Stimulated activated CD8-positive, alpha-beta memory T cell treated with anti-CD3 and anti-CD28 coated beads, Interleukin-7, amount 100 ng/mL, for 4 hours (primary cell): Measurements from ENCODE around the gene CHGA.

Source experiments
- DNase-seq, 2 donors: peaks; one replicate each; pipeline ENCODE4 v3.0.0-alpha.2; 2020; ENCODE audit warnings: low read depth in 2 of 2

CHGA gene, protein sequence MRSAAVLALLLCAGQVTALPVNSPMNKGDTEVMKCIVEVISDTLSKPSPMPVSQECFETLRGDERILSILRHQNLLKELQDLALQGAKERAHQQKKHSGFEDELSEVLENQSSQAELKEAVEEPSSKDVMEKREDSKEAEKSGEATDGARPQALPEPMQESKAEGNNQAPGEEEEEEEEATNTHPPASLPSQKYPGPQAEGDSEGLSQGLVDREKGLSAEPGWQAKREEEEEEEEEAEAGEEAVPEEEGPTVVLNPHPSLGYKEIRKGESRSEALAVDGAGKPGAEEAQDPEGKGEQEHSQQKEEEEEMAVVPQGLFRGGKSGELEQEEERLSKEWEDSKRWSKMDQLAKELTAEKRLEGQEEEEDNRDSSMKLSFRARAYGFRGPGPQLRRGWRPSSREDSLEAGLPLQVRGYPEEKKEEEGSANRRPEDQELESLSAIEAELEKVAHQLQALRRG

DNA sequence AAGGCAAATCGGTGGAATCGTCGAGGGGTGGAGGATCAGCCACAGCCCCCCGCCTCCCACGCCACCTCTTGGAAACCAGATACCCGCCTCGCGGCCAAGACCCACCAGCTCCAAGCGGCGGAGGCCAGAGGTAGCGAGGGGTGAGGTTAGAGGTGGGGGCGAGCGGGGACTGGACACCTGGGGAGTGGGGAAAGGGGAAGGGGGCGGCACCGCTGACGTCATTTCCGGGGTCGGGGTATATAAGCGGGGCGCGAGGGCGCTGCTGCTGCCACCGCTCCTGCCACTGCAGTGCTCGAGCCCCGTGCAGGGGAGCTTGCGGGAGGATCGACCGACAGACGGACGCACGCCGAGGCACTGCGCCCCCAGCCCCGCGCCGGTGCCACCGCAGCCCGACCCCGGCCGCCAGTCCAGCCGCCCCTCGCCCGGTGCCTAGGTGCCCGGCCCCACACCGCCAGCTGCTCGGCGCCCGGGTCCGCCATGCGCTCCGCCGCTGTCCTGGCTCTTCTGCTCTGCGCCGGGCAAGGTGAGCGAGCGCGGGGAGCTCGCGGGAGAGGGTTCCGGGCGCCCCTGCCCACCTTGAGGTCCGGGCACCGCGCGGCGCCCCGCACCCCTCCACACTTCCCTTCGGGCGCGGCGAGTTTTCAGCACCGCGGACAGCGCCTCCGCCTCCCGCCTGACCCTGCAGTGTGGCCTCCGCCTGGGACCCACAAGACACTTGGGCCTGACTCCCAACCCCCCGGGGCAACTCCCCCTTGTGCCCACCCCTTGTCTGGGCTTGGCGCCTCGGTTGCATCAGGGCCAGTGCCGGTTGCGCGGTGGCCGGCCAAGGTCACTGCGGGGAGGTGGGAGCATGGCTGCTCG, at the start of gene CHGA:
CHGA (plus strand) TSS at position 268 of the 861 bp plus-strand sequence; CDS start at position 478, 210 bp downstream.
- DNase-seq = peak in 1 of 2 donors; percentile 13

DNA sequence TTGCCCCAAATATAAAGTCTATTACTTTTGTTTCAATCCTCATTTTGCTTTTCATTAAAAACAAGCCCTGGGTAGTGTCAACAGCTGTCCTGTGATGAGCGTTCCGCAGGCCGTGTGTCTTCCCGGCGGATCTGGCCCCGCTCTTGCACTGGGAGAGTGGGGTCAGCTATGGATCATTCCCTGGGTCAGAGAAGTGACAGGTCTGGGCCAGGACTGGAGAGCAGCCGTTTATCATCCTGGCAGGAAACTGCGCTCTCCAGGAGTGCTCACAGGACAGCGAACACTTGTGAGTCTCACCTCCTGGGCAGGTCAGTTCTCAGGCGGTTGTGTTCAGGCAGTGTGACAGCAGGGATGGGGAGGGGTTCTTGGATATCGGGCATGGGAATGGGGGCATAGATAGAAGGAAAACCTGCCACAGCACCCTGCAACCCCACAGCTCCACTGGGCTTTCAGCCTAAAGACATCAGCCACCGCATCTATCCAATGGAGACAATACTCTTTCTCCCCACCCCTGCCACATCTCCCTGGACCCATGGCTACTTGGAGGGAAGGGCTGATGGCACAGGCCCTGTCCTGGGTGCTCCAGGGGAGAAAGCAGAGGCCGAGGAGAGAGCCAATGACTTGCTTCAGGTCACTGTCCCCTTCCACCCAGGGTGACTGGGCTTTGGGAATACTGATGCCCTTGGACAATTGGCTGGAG, 47.8 kb upstream of the CHGA start:
- DNase-seq = no peak

DNA sequence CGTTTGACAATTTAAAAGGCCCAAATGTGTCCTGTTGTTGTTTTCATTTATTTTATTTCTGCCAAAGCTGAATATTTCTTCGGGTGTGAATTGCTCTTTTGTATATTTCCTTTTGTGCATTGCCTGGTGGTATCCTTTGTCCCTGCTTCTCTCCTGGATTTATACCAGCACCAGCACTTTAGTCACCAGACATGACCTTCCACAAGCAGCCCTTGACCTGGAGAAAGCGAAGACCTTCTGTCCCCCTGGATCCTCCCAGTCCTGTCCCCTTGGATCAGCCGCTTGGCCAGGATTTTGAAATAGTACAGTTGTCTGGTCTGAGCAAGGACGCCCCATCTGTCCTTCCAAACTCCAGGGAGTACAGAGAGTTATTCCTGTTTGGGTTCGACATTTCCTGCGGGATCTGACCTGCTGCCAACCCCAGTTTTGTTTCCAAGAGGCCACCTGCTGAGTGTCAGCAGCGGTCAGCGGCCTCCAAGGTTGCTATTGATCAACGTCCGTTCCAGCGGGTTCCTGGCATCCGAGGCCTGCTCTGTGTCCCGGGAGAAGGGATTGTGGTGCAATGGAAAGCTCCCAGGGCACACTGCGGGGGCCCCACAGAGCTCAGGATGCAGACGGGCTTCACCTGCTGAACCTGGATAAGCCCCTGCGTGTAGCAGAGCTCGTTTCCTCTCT, 45.1 kb upstream of the CHGA start:
- no peak for DNase-seq

DNA sequence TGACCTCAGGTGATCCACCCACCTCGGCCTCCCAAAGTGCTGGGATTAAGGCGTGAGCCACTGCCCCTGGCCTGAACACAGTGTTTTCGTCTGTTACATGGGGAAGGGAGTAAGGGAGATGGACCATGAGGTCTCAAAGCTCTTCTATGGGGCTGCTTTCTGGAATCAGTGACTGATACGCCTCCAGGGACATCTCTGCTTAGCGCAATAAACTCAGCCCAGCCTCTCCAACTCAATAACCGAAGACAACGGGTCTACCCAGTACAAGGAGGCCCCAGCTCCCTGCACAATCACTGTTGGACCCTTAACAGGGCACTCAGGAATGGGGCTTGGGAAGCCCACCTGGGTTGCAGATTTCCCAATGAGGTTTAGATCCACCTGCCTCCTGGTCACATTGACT, 42.6 kb upstream of the CHGA start:
- DNase-seq = no peak

DNA sequence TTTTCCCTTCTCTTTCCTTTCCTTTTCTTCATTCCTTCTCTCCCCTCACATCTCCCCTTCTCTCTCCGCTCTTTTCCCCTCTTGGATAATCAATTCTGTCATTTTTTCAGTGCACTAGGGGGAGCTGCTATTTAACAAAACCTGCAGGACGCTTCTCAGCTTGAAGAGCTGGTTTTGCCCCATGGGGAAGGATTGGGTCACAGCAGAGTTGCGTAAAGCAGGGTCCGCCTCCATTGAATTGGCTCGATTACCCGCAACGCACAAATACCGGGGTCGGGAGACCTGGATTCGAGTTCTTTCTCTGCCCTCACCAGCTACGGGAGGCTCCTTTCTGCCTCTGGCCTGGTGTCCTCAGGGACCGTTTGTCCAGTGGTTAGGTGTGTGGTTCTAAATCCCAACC, 42.1 kb upstream of the CHGA start:
- no peak for DNase-seq

DNA sequence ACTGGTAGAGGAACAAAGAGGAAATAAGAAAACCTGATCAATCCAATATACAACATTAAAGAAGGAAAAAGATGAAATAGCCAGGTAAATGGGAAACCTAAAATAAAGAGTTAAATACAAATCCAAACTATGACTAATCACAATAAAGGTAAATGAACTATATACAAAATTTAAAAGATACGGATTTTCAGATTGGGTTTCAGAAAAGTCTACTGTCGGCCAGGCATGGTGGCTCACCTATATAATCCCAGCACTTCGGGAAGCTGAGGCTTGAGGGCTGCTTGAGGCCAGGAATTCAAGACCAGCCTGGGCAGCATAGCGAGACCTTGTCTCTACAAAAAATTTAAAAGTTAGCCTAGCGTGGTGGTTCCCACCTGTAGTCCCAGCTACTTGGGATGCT, 39.9 kb upstream of the CHGA start:
- no peak for DNase-seq

DNA sequence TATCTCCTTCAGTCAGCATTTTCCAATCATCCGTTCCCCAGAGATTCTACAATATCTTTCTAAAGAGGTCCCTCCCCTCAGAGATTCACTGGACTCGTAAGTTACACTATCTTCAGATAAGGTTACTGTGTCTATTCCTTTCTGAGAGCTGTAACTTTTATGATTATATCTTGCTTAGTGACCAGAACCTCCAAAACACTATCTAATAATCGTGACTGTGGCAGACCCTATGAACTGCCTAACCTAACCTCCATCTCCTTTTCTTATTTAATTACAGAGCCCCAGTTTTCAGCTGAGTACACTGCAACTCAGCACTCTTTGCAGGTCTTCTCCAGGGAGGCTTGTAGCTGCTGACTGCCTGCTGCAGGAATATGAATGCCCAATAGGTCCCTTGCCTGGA, 38.5 kb upstream of the CHGA start:
- no peak for DNase-seq

DNA sequence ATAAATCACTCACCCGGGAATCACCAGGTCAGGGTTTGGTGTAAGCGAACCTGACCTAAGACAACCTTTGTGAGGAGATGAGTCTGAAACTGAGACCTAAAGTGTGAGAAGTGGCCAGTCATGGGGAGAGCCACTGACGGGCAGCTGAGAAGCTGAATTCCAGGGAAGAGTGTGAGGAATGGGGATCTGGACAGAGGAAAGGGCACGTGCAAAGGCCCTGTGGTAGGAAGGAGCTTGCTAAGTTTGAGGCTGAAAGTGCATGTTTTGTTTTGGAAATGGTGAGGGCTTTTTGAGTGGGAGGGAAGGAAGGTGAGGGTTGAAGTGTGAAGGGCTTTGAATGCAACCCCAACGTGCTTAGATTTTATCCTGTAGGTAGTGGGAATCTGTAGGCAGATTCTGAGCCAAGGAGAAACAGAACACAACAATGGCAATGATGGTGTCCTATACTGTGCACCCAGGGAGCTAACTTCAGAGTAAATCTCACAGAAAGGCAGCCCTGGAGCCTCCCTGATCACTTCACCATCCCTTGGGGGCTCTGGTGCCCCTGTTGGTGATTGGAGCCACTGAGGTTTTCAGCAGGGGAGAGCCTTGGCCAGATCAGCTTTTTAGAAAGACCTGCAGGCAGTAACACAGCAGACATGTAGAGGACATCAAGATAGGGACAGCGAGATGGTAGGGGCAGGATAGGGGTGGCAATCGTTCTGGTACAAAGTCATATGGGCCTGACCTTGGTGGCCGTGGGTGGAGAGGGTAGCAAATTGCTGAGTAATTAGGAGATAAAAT, 37.5 kb upstream of the CHGA start:
- DNase-seq = no peak

DNA sequence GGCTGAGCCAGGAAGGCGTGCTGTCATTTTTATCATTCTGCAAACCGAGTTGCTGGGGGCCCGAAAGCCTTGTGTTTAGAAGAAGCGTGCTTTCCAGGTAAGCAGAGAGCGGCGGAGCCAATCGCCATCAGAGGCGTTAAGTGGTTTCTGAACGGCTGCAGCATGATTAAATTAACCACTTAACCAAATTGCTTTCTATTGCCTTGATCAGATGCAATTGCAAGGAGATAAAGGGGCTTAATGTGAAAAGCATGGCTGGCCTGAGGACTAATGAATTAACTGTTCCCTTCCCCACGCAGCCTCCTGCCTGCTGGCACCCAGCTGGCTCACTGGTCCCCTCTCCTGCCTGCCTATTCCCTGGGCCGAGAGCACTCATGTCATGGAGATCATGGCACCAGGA, 36.6 kb upstream of the CHGA start:
- DNase-seq = no peak

DNA sequence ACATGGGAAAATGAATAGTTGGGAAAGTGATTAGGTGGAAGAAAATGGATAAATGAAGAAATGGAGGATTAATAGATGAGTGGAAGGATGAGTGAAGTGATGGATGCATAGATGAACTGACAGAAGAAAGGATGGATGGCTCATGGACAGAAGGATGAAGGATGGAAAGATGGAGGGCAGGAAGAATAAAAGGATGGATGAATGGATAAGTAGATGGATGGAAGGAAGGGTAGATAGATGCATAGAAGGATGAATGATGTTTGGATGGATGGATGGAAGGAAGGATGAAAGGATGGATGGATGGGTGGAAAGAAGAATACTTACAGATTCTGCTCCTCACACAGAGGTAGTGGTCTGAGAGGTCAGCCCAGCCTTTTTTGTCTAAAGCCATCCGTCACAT, 35.8 kb upstream of the CHGA start:
- DNase-seq = no peak

DNA sequence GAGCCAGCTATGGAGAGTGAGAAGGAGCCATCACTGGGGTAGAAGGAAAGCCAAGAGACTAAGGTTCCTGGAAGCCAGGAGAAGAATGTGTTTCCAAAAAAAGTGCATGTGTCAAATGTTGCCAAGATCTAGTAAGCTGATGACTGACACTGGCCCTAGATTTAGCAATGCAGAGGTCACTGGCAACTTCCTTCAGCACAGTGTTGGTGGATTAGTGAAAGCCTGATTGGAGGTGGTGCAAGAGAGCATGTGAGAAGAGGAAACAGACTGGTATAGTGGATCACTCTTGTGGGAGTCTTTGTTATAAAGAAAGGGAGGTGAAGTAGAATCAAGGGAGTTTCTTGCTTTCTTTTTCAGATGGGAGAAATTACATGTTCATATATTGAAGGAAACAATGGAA, 34.1 kb upstream of the CHGA start:
- no peak for DNase-seq

DNA sequence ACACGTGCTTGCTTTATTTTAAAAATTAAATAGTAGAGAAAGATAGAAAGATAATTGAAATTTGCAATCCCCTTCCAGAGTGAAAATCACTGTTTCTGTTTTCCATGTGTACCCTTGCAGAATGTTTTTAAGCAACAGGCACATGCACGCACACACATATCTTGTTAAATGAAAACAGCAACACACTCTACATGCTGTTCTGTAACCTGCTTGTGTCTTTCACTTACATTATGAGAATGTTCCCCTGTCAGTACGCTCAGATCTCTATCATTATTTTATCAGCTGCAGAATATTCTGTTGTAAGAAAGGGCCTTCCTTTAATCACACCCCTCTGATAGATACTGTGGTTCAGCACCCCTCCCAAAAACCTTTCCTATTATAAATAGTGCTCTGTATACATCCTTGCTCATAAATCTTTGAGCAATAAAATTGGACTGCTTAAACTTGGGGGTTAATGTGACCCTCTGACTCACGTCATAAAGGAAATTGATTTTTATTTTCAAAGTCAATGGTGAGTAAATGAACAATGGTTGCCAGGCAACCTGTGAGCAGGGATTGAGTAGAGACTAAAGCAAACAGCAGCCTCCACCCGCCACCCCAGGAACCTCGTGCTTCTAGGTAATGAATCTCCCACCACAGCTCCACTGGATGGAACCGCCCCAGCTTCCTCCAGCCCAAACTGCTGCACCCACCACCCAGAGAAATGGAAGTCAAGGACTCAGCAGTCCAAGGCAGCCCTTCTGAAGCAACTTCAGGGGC, 31.9 kb upstream of the CHGA start:
- no peak for DNase-seq

DNA sequence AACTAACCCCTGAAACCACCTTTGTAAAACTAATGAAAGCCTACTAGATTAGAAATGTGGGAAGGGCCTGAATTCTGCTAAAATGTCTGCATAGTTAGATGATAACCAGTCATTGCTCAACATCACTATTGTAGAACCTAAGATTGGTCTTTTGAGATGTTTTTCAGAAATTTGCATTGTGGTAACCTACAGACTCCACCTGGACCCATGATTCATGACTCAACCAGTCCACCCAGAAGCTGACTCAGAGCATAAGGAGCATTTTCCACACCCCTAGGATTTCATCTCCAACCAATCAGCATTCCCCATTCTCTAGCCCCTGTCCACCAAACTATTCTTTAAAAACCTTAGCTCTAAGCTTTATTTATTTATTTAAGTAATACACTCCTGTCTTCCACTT, 30.4 kb upstream of the CHGA start:
- DNase-seq = no peak

DNA sequence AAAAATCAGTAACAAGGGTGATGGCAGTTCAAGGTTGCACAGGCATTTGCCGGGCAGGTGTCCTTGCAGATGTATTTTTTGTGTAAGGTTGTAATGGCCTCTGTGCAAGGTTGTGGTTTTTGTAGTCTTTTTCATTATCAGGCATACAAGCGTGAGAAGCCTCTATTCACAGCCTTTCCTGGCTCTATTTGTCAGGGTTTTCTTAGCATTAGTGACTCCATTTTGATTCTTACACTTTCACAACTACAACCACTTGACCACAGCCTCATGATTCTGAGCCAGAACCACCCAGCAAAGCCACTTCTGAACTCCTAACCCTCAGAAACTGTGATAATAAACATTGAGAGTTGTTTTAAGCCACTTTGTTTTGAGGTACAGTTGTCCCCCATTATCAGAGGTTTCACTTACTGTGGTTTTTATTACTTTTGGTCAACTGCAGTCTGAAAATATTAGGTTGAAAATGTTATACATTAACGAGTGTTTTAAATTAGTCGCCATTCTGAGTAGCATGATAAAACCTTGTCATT, 27.5 kb upstream of the CHGA start:
- DNase-seq = no peak

DNA sequence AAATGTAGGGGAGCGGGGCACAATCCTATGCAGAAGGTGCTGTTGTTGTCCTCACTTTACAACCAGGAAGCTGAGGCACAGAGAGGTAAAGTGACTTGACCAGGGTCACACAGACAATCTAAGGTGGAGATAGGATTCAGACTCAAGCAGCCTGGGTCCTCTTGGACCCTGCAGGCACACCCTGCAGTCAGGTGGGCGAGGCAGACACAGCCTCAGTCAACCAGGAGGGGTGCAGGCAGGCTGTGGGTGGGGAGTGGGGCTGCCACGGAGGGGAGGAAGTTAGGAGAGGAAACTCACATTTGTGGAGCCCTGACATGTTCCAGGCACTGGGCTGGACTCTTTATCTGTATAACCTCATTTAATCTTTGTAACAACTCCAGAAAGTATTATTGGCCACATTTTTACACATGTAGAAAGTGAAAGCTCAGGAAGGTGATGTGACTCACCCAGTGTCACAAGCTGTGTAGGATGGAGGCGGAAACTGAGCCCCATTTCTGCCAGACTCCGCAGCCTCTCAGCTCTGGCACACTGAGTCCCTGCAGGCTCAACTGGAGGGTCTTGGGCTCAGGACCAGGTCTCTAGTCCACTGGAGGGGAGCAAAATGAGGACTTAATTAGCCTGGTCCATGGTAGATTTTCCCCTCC, 24.9 kb upstream of the CHGA start:
- DNase-seq = peak in 1 of 2 donors; percentile 7

DNA sequence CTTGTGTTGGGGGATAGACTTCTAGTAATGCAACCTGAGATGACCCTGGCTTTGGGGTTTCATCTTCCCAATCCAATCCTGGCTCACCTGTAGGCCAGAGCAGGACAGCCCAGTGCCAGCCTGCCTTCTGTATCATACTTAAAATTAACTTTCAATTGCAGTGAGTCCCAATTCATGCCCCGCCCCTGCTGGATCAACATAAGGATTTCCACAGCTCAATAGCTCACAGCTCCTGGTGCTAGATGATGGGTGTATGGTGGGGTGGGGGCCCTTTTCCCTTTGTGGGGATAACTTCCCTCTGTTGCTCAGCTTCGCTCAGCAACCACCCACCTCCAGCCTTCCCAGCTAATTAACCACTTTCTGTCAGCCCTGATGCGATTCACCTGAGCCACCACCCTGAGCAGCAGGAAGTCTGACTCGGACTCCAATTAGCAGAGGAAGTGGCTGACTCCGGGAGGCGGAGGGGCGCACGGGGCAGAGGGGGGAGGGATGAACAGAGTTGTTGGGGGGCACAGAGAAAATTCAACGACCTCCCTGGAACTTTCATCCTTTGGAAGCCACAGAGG, 24.3 kb upstream of the CHGA start:
- DNase-seq = no peak

DNA sequence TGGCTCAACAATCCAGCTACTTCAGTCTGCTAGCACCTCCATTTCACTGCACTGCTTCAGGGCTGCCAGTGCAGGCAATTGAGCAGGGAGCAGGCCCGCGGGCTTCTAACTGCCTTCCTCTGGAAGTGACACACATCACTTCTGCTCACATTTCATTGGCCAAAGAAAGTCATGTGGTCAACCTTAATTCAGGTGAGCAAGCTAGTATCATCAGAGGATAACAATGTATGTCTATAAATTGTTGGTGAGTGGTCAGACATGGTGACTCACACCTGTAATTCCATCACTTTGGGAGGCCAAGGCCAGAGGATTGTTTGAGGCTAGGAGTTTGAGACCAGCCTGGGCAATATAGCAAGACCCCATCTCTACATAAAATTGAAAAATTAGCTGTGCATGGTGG, 22.3 kb upstream of the CHGA start:
- DNase-seq = no peak

DNA sequence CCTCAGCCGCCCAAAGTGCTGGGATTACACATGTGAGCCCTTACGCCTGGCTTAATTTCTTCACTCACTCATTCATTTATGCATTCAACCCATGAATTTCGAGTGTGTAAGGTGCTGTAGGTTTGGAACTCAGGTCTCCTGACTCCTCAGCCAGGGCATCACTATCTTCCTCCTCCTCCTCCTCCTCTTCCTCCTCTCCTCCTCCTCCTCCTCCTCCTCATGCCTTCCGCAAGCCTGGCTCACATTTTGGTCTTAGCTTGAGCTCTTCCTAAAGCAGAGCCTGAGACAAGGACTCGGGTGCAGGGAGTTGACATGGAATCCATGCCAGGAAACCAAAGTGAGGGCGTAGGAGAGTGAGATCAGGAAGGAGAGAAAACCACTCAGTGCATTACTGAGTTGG, 20.8 kb upstream of the CHGA start:
- DNase-seq = no peak

DNA sequence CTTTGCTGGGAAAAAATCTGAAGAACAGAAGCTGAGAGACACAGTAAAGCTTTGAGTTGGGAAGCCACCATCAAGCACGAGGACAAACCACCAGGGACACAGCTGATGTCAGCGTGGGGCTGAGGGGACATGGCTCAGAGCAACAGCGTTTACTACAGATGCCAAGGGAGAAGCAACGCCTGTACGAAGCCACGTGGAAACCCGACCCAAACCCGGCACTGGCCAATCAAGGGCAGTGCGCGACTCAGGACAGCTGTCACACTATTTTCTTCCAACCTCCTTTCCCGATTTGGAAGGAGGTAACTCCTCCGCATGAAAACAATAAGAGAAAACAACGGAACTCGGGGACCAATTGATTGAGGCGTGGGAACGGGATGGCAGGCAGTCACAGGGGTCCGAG, 20.2 kb upstream of the CHGA start:
- no peak for DNase-seq
